Medulla oblongata (tissue), 1 donor: Measurements from ENCODE around the gene CCM2.
"Not testable (repeated sequence)": the region's sequence is repeated elsewhere in the genome, so short reads cannot be mapped to it uniquely, and the experiment has no call there.

ENCODE experiments used
- DNase-seq: peaks from one replicate; pipeline ENCODE4 v3.0.0-alpha.2; 2015; ENCODE audit errors: extremely low spot score

The CCM2 gene

DNA sequence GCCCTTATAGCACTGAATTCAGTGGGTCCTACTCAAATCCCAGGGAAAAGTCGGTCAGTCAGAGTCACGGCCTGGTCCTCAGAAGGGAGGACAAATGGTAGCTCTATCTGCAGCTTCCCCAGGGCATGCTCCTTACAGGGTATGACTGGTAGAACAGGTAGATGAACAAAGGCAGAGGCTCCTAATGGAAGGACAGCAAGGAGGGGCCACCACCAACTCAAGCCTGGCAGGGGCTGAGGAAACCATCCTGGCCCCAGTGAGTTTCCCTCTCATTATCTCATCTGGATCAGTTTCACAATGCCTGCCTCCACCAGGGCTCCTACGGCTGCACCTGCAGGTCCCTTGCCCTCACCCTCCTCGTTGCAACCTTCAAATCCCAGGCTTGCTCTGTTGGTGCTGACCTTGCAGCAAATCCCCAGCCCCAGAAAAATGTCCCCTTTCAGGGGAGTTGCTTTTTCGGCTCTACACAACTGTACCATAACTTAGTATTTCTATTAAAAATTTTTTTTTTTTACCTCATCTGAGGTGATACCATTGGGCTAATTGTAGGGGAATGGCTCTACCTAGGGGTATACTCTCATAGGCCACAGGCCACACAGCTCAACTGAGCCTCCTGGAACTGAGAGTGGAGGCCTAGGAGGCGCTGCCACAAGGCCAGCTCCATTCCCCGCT lies 18.8 kb upstream of the CCM2 start:
- DNase-seq: no peak

DNA sequence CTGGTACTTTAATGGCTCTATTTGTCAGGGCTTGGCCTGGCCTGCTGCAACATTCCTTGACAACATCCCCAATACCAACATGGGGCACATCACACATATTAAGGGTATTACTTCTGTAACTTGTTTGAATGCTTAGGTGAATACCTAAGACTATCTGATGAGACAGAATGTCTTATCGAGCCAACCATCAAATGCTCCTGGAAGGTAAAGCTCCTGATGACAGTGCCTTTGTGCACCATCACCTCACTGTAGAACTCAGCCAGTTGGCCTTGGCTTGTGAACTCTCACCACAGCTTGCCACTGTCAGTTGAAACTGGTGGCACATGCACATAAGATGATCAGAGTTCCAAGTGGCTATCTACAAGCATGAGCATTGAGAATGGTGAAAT lies 17.5 kb upstream of the CCM2 start:
- DNase-seq: no peak

DNA sequence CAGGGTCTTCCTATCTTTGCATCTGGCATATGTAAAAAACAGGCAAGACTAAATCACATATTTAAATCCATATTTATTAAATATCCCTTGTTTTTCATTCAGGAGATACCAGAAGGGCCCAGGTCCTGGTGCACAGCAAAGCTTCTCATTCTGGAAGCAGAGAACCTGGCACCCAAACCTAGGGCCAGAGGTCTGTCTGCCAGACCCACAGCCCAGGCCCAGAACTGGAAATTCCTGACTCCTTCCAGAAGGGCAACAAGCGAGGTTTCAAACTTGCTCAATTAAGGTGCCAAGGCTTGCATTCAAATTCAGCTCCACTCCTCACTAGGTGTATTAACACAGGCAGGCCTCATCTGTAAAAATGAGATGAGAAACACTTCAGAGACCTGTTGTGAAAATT lies 17.0 kb upstream of the CCM2 start:
- no peak for DNase-seq

DNA sequence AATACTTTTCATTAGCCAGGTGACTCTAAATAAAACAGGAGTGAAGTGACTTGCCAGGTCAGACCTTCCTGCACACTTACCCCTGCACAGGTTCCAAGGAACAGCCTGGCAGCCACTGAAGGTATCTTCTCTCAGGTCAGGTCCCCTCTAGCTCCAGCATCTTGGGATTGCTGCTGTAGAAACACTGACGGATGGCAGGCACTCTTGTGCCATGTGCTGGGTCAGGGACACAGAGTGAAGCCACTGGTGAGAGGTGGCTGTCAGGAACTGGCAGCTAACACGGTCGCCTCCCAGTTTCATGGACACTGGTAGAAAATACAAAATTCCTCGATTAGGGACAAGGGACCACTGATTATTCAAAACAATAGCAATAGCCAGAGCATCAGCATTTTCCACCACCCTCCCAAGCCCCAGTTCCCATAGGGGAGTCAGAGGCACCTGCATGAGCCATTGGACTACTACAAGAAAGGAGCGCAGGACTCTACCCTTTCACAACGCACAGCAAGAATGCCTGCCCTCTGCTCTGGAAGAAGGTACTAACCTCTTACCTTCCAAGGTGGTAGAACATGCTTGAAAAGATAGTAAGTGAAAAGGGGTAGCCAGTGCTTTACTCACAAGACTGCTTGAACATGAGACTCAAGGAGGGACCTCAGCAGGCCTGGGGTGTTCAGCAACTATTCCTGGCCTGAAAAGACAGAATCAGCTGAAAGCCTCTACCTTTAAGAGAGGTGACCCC lies 16.1 kb upstream of the CCM2 start:
- DNase-seq: no peak

DNA sequence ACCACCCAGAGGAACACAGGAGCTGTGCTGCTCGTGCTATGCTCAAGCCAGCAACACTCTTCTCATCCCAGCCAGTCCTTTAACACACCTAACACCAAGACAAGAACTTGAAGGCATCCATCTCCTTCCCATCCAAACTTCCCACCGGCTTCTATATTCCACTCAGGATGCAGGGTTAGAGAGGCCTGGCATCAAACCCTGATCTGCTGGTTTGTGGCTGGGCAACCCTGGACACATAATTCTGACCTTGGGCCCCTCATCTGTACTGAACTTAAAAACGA lies 15.6 kb upstream of the CCM2 start:
- no peak for DNase-seq

DNA sequence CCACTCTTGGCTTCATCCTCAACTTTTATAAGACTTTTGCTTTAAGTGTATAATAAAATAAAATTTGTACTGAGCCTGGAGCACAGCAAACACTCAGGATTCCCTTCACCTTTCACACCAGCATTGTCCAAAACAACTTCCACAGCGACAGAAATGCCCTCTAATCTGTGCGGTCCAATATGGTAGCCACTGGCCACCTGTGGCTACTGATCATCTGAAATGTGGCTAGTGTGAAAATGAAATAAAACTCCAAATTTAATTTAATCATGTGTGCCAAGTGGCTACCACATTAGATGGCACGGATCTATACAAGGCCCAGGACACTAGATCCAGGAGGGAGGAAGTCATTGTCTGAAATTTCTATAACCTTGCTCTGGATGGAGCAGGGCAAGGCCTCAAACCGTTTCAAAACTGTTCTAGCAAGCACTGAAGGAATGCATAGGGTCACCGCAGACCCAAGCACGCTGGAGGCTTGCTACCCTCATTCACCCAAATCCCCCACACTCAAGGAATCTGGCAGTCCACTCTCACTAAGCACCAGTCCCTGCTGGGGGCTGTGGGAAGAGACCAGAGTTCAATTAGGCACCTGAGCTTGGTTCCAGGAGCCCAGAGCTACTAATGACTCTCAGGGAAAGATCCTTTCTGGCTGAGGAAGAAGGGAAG lies 14.8 kb upstream of the CCM2 start:
- no peak for DNase-seq

DNA sequence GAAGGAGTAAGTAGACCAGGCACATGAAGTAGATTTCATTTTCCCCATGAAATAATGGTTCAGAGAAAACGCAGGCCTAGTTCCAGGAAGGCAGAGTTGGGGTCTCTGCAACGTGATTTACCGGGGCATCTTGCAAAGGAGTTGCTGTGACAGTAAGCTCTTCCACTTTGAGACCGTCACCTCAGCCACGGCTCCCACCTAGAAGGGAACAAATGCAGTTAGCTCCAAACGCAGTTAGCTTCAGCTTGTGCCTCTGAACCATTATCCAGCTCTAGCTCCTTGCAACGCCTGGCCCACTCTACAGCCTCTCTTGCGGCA lies 14.1 kb upstream of the CCM2 start:
- no peak for DNase-seq

DNA sequence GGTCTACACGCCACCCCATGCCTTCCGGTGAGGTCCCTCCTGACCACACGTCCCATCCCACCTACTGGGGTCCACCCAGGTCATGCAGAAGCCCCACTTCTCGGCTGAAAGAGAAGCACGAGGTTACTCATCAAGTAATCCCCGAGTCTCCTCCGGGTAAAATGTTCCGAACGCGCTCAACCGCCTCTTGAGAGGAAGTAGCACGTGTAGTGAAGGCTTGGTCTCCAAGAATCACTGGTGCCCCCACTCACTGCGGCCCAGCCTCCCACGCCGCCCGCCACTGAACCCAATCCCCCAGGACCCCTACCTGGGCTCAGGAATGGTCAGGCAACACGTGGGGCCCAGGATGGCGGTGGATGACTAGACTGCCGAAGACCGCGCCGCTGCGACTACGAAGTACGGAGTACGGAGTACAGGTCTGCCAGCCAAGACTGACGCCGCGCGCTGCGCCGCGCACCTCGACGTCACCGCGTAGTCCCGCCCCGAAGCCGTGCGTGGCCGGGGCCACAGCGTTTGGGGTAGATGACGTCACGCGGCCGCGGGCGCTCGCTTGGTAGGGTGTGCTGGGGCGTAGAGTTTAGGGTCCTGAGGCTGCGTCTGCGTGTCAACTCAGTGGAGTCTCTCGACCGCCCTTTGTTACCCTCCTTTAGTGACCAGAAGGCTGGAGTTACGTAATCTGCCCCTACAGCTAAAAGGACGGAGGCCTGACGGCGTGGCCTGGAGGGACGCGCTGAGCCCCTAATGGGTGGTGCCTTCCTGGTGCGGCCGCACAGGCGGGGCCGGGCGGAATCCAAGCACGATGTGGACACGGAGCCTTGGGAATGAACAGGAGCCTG lies 13.6 kb upstream of the CCM2 start:
- DNase-seq: peak; percentile 85

DNA sequence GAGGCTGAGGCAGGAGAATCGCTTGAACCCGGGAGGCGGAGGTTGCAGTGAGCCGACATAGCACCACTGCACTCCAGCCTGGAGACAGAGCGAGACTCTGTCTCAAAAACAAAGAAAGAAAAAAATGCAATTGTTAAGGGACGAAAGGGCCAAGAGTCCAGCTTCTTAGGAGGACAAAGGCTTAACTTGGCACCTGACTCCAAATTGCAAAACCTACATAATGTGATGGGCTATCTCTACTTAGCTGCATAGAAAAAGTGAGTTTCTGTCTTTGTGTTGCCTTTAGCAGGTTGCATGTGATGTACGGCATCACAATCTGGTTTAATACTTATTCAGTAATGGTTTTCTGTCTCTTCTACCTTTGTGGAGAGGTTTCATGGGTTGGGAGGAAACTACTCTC lies 12.5 kb upstream of the CCM2 start:
- DNase-seq: no peak

DNA sequence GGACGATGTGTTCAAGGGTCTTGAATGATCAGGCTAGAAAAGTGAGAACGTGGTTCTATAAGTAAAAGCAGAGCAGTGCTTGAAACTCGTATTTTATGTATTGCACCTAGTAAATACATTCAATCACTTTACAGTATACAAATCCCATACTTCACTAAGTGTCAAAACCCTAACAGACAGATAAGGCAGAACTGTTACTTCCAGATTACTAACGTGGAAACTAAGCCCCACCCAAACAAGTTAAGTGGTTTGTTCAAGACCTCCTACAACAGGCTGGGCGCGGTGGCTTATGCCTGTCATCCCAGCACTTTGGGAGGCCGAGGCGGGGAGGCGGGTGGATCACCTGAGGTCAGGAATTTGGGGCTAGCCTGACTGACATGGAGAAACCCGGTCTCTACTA lies 12.0 kb upstream of the CCM2 start:
- no peak for DNase-seq

DNA sequence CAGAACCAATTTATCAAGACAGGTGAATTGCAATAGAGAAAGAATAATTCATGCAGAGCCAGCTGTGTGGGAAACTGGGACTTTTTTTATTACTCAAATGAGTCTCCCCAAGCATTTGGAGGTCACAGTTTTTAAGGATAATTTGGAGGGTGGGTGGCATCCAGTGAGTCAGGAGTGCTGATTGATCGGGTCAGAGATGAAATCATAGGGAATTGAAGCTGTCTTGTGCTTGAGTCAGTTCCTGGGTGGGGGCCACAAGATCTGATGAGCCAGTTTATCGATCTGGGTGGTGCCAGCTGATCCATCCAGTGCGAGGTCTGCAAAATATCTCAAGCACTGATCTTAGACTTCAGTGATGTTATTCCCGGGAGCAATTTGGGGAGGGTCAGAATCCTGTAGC lies 11.3 kb upstream of the CCM2 start:
- no peak for DNase-seq

DNA sequence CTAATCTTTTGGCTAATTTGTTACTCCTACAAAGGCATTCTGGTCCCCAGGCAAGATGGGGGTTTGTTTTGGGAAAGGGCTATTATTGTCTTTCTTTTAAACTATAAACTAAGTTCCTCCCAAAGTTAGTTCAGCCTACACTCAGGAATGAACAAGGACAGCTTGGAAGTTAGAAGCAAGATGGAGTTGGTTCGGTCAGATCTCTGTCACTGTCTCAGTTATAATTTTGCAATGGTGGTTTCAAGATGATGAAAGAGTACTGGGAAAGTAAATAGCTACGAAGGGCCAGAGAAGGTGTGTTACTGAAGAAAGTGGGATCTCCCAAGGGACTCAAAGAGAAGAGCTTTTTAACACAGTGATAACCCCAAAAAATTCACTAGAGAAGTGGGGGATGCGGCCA lies 10.9 kb upstream of the CCM2 start:
- DNase-seq: no peak

DNA sequence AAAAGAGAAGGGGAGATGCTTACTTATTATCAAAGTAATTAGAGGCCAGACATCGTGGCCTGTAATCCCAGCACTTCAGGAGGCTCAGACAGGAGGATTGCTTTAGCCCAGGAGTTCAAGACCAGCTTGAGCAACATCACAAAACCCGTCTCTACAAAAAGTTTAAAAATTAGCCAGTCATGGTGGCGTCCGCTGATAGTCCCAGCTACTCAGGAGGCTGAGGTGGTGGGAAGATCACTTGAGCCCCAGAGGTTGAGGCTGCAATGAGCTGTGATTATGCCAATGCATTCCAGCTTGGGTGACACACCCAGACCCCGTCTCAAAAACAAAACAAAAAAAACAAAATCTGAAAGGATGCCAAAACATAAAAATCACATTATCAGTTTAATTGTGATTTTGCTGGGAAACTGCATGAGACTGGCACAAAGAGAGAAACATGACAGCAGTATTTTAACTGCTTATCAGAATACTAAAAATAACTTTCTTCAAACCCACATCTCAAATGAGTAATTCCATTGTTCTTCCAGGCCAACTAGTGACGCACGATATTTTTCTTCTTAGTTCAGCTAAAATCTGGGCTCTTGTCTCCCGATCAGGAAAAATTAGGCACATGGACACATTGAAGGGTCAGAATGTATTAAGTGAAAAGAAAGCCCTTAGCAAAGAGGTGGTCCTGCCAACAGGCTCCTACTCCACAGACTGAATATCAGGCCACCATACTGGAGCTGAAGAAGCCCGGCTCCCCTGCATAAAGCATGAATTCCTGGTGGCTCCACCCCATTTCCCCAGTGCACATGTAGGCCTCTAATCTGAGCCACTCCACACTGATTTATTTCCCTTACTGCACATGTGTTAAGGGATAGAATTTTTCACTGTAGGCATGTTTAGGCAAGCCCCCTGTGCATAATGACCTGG lies 9.6 kb upstream of the CCM2 start:
- no peak for DNase-seq

DNA sequence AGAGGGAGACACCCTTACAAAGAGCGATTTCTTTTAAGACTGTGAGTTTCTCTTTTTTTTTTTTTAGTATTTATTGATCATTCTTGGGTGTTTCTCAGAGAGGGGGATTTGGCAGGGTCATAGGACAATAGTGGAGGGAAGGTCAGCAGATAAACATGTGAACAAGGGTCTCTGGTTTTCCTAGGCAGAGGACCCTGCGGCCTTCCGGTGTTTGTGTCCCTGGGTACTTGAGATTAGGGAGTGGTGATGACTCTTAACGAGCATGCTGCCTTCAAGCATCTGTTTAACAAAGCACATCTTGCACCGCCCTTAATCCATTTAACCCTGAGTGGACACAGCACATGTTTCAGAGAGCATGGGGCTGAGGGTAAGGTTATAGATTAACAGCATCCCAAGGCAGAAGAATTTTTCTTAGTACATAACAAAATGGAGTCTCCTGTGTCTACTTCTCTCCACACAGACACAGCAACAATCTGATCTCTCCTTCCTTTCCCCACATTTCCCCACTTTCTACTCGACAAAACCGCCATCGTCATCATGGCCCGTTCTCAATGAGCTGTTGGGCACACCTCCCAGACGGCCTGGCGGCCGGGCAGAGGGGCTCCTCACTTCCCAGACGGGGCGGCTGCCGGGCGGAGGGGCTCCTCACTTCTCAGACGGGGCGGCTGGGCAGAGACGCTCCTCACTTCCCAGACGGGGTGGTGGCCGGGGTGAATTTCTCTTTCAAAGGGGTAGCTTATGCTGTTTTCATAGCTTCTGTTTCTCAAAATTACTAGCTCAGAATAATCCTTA lies 7.8 kb upstream of the CCM2 start:
- DNase-seq: not testable (repeated sequence)

DNA sequence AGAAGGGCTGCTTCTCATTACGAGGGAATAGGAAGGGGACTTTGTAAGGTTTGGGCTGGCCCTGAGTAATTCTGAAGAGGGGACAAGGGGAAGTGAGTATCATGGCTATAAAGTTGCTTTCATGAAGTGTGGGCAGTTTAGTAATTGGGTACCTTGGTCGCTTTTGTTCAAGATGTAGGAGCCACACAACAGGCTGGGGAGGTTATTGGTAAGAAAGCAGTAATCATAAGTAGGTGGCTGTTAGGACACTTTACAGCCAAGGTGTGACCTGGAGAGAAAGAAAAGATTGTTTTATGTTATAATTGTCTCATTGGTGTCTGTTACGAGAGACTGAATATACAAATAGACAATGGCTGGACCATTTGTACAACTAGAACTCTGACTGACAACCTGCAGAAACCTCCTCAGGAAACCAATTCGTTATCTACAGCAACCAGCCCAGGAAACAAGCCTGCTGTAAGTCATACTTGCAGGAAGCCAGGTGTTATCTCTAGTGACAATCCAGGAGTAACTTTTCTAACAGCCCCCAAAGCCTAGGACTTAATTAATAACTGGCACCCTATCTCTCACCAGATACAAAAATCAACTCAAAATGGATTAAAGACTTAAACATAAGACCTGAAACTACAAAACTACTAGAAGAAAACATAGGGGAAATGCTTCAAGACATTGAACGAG lies 5.0 kb upstream of the CCM2 start:
- no peak for DNase-seq

DNA sequence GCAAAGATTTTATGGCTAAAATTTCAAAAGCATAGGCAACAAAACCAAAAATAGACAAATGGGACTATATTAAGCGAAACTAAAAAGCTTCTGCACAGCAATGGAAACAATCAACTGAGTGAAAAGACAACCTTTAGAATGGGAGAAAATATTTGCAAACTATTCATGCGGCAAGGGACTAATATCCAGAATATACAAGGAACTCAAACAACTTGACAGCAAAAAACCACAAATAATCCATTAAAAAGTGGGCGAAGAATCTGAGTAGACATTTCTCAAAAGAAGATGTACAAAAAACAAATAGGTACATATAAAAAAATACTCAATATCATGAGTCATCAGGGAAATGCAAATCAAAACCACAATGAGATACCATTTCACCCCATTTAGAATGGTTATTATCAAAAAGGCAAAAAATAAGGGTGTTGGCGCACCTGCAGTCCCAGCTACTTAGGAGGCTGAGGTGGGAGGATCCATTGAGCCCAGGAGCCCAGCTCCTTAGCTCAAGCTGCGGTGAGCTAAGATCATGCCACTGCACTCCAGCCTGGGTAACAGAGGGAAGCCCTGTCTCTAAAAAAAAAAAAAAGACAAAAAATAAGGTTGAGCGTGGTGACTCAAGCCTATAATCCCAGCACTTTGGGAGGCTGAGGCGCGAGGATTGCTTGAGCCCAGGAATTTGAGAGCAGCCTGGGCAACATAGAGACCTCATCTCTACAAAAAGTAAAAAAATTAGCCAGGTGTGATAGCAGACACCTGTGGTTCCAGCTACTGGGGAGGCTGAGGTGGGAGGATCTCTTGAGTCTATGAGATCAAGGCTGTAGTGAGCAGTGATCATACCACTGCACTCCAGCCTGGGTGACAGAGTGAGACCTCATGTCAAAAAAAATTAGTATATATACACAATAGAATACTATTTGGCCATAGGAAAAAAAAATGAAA lies 4.2 kb upstream of the CCM2 start:
- no peak for DNase-seq

DNA sequence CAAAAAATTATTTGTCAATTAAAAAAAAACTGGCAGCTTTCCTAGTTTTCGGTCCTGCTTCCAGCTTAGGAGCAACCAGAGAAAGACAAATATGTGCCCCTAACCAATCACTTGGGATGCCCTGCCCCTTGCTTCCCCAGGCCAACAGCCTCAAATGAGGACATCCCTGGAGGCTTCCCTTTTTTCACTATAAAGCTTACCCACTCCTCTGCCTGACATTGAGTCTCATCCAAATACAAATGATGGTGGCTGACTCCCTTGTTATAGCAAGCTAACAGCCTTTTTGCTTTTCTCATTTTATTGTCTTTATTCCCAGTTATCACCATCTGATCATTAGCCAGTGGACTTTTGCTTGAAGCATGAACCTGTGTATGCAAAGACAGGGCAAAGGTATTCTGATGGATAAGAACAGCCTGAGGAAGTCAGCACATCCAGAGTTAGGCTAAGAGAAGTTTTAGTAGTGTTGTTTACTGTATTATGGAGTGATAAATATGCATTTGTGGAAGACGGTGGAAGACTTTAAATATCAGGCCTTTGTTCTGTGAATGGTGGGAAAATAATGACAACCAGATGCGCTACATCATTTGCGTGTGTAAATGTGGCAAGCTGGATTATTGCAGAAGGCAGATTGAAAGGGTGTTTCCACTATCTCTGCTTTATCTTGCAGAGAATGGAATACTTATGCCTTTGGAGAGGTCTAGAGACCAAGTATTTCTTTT lies 1.7 kb upstream of the CCM2 start:
- DNase-seq: no peak
